GM11168 (cell line): Measurements from ENCODE around the gene ALK.

ENCODE experiments used
- in situ Hi-C: fragments of 300-500 bp; cut with MboI; formaldehyde crosslinking; loops from one replicate; pipeline ENCODE4 v1.12.0; 2022; ENCODE audit warnings: low sequenced_read_pairs; ENCODE audit not compliant: unreplicated experiment

Gene ALK

GRCh38 chr2:29443627-29444026 is 477.8 kb downstream of the ALK start:
- in situ Hi-C loops = no loop called here

GRCh38 chr2:29443151-29443550 is 478.2 kb downstream of the ALK start:
- in situ Hi-C loops = no loop called here

GRCh38 chr2:29440921-29441623 is 480.3 kb downstream of the ALK start:
- in situ Hi-C loops = no loop called here

GRCh38 chr2:29433920-29434319 is 487.5 kb downstream of the ALK start:
- in situ Hi-C loops = no loop called here

GRCh38 chr2:29433128-29433527 is 488.3 kb downstream of the ALK start:
- in situ Hi-C loops = no loop called here

- in situ Hi-C loops = no loop called here
Observed at GRCh38 chr2:29431485-29431884, 489.9 kb downstream of the ALK start.

- in situ Hi-C loops = no loop called here
Observed at GRCh38 chr2:29430382-29431112, 490.8 kb downstream of the ALK start.

GRCh38 chr2:29426354-29426753 is 495.0 kb downstream of the ALK start:
- in situ Hi-C loops = no loop called here

GRCh38 chr2:29425866-29426265 is 495.5 kb downstream of the ALK start:
- in situ Hi-C loops = no loop called here

GRCh38 chr2:29423061-29423666 is 498.2 kb downstream of the ALK start:
- in situ Hi-C loops = no loop called here

- in situ Hi-C loops = no loop called here
Observed at GRCh38 chr2:29420999-29421782, 500.2 kb downstream of the ALK start.

- in situ Hi-C loops = no loop called here
Observed at GRCh38 chr2:29420464-29420863, 500.9 kb downstream of the ALK start.

- in situ Hi-C loops = no loop called here
Observed at GRCh38 chr2:29417630-29418029, 503.8 kb downstream of the ALK start.

- in situ Hi-C loops = no loop called here
Observed at GRCh38 chr2:29412197-29412925, 509.0 kb downstream of the ALK start.

GRCh38 chr2:29405707-29406106 is 515.7 kb downstream of the ALK start:
- in situ Hi-C loops = no loop called here

- in situ Hi-C loops = no loop called here
Observed at GRCh38 chr2:29405266-29405665, 516.1 kb downstream of the ALK start.

- in situ Hi-C loops = no loop called here
Observed at GRCh38 chr2:29401994-29402393, 519.4 kb downstream of the ALK start.

GRCh38 chr2:29400930-29401653 is 520.3 kb downstream of the ALK start:
- in situ Hi-C loops = no loop called here
